GF-D8 (cell line): Measurements from ENCODE around the gene GNG7.
"Not testable (repeated sequence)": the region's sequence is repeated elsewhere in the genome, so short reads cannot be mapped to it uniquely, and the experiment has no call there.

Experiments used
- DNase-seq: peaks from one replicate; lab custom pipeline; 2025; lab: John Stamatoyannopoulos, UW

The GNG7 gene

GRCh38 chr19:2484178-2484937, 218.1 kb downstream of the GNG7 start:
- no peak for DNase-seq

GRCh38 chr19:2483484-2484151, 218.9 kb downstream of the GNG7 start:
- DNase-seq: no peak

DNA sequence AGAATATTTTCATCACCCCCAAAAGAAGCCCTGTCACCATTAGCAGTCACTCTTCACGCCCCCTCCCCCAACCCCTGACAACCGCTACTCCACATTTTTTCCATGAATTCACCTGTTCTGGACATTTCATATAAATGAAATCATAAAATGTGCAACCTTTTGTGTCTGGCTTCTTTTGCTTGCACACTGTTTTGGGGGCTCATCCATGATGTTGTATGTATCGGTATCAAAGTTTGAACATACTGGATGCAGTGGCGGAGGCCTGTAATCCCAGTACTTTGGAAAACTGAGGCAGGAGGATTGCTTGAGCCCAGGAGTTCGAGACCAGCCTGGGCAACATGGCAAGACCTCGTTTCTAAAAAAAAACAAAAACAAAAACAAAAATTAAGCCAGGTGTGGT, 219.4 kb downstream of the GNG7 start:
- no peak for DNase-seq

DNA sequence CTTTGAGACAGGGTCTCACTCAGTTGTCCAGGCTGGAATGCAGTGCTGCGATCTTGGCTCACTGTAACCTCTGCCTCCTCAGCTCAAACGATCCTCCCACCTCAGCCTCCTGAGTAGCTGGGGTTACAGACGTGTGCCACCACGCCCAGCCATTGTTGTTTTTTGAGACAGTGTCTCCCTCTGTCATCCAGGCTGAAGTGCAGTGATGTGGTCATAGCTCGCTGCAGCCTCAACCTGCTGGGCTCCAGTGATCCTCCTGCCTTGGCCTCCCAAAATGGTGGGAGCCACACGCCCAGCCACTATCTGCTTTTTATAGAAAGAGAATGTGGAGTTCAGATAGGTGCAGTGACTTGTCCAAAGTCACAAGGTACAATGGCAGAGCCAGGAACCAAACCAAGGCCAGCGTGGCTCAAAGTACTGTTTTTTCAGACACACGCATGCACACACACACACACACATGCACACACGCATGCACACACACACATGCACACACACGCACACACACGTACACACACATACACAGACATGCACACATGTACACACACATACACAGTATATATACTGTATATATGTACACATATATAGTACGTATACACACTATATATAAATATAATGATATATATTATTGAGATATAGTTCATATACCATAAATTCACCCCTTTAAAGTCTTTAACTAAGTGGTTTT, 220.0 kb downstream of the GNG7 start:
- DNase-seq: no peak

- DNase-seq: no peak
These were observed 221.0 kb downstream of the GNG7 start for GRCh38 chr19:2481466-2481865.

DNA sequence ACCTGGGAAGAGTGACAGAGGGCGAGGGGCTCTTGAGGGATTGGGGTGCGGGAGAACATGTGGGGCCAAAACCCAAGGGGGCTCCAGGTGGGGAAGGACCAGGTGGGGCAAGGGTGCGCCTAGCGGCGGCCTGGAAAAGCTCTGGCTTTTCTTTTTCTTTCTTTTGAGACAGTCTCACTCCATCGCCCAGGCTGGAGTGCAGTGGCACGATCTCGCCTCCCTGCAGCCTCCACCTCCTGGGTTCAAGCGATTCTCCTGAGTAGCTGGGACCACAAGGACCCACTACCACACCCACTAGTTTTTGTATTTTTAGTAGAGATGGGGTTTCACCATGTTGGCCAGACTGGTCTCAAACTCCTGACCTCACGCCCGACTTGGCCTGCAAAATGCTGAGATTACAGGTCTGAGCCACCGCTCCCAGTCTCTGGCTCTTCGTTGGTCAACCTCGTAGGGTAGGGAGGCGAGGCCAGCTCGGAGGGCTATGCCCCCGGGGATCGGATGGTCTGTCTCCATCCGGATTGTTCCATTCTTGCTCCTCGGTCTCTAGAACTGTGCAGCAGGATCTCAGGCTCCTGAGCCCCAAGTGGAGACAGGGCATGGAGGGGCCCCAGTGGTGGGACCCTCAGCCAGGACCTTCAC, 222.8 kb downstream of the GNG7 start:
- DNase-seq: no peak

DNA sequence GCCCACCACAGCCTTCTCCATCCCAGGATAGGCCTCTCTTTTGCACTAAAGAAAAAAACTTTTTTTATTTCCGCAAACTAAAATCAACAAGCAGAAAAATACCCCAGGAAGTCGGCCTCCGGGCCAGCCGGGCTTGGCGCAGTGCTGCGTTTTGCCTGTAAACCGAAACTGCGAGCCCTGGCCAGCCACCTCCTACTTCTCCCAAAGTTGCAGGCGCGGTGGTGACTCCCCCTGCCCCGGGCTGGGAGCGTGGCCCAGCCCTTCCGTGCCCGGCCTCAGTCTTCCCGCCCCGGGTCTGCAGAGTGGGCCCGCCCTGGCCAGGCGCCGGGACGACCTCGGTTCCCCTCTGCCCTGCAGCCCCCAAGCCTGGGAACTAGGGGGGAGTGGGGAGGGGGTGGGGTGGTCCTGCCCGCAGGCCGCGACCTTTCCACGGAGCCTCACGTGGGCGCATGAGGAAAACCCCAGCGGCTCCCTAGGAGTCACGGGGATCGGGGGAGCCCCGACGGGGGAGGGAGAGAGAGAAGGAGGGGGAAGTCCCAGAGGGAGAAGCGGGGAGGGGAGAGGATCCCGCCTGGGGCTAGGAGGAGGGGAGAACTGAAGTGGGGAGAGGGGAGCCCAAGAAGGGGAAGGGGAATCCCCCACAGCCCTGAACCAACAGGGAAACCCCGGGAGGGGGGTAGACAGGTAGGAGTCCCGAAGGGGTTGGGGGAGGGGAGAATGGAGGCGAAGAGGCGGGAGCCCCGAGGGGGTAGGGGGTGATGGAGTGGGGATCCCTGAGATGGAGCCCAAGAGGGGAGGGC, 223.5 kb downstream of the GNG7 start:
- peak; percentile 55 for DNase-seq

GRCh38 chr19:2478278-2478755, 224.2 kb downstream of the GNG7 start:
- peak; percentile 95 for DNase-seq

- no peak for DNase-seq
These were observed 224.7 kb downstream of the GNG7 start for GRCh38 chr19:2477732-2478191.

GRCh38 chr19:2477141-2477710, 225.3 kb downstream of the GNG7 start:
- DNase-seq: no peak

DNA sequence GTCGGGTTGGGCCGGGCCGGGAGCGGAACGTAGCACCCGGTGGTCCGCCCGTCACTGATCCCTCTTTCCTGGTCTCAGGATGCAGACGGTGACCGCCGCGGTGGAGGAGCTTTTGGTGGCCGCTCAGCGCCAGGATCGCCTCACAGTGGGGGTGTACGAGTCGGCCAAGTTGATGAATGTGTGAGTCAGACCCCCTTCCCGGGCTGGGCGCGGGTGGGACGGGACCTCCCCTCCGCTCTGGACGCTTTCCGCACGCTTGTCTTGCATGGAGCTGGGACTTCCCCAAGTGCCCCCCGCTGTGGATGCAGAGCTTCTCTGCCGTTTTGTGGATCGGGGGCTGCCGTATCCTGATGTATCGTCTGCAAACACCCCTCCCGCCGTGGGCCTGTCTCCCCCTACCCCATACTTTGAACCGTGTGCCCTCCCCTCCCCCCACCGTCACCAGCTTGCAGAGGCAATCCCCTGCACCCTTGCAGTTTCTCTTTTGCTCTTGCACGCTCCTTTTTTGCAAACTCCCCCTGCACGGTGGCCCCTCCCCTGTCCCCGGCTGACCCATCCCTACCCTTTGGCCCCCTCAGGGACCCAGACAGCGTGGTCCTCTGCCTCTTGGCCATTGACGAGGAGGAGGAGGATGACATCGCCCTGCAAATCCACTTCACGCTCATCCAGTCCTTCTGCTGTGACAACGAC, 225.9 kb downstream of the GNG7 start:
- no peak for DNase-seq

DNA sequence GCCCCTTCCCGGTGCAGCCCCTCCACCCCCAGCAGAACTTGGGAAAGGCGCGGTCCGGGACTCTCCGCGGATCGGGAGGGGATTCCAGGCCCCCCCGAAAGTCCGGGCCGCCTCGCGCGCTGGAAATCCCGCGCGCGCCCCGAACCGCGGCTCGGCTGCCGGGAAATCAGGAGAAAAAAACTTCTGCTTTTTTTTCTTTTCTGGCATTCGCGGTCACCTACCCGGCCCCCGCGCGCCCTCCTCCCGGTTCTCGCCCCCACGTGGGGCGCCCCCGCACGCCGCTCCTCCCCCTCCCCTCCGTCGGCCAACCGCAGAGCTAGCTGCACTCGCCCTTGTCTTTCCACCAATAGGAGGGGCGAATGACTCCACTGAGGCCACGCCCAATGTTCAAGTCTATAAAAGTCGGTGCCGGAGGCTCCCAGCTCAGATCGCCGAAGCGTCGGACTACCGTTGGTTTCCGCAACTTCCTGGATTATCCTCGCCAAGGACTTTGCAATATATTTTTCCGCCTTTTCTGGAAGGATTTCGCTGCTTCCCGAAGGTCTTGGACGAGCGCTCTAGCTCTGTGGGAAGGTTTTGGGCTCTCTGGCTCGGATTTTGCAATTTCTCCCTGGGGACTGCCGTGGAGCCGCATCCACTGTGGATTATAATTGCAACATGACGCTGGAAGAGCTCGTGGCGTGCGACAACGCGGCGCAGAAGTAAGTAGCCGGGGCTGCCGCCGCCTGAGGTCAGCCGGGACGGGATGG, 226.6 kb downstream of the GNG7 start, which contains the start of gene GADD45B:
GADD45B (plus strand) TSS at position 426 of the 749 bp plus-strand sequence; CDS start at position 658, 232 bp downstream.
- DNase-seq: peak; percentile 90

- DNase-seq: peak; percentile 47
These were observed 227.3 kb downstream of the GNG7 start for GRCh38 chr19:2475018-2475701.

GRCh38 chr19:2474232-2475017, 228.1 kb downstream of the GNG7 start:
- peak; percentile 24 for DNase-seq

DNA sequence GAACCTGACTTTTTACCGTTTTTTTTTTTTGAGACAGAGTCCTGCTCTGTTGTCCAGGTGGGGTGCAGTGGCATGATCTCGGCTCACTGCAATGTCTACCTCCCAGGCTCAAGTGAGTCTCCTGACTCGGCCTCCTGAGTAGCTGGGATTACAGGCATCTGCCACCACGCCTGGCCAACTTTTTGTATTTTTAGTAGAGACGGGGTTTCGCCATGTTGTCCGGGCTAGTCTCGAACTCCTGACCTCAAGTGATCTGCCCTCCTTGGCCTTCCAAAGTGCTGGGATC, 232.6 kb downstream of the GNG7 start:
- not testable (repeated sequence) for DNase-seq

GRCh38 chr19:2469102-2469914, 233.2 kb downstream of the GNG7 start:
- DNase-seq: no peak

GRCh38 chr19:2468596-2468995, 233.9 kb downstream of the GNG7 start:
- DNase-seq: no peak

GRCh38 chr19:2464389-2464788, 238.1 kb downstream of the GNG7 start:
- DNase-seq: no peak
